Osteoblast (primary cell): ENCODE measurements around the gene B4GALT5. TPM values are rescaled to one million over a fixed set of nuclear protein-coding genes. Genes with fewer than 3 reads are reported as not detected.

Source experiments
- DNase-seq: peaks from one replicate; pipeline ENCODE4 v3.0.0; 2011; ENCODE audit warnings: low spot score, mixed read lengths; ENCODE audit not compliant: insufficient read length; ENCODE audit errors: missing footprints
- H2AFZ ChIP-seq: 2 replicates; pipeline ENCODE4 v1.6.0; 2011; ENCODE audit warnings: mild to moderate bottlenecking, low read length
- H3K27ac ChIP-seq: 2 replicates; pipeline ENCODE4 v1.5.1; 2011; ENCODE audit warnings: mild to moderate bottlenecking, low read depth, low read length, moderate library complexity
- H3K27me3 ChIP-seq: 2 replicates; pipeline ENCODE4 v1.6.0; 2012; ENCODE audit warnings: mild to moderate bottlenecking, control low read depth, inconsistent platforms, low read length, moderate library complexity; ENCODE audit not compliant: insufficient read depth
- H3K36me3 ChIP-seq: 2 replicates; pipeline ENCODE4 v1.5.1; 2011; ENCODE audit warnings: mild to moderate bottlenecking, low read length, control low read depth, moderate library complexity; ENCODE audit not compliant: insufficient read depth
- H3K4me1 ChIP-seq: 2 replicates; pipeline ENCODE4 v1.5.1; 2011; ENCODE audit warnings: mild to moderate bottlenecking, low read length, control low read depth, moderate library complexity; ENCODE audit not compliant: insufficient read depth
- H3K4me2 ChIP-seq: 2 replicates; pipeline ENCODE4 v1.6.0; 2011; ENCODE audit warnings: mild to moderate bottlenecking, low read length; ENCODE audit not compliant: insufficient read depth
- H3K4me3 ChIP-seq: fragments of 200-600 bp; sonication (generic); 3 replicates; pipeline ENCODE4 v1.5.1; 2012; ENCODE audit warnings: mild to moderate bottlenecking, low read length, inconsistent platforms; ENCODE audit not compliant: insufficient read depth
- H3K79me2 ChIP-seq: 2 replicates; pipeline ENCODE4 v1.6.0; 2012; ENCODE audit warnings: mild to moderate bottlenecking, low read length, control low read depth, inconsistent platforms; ENCODE audit not compliant: insufficient read depth
- H3K9me3 ChIP-seq: 2 replicates; pipeline ENCODE4 v1.5.1; 2011; ENCODE audit warnings: low read depth, low read length, control low read depth
- H4K20me1 ChIP-seq: 2 replicates; pipeline ENCODE4 v1.6.0; 2012; ENCODE audit warnings: mild to moderate bottlenecking, low read length, control low read depth; ENCODE audit not compliant: insufficient read depth
- total RNA-seq: library from RNA; depleted of rRNA; stranded (reverse); fragments of >200 nt; gene quantifications from 2 replicates; pipeline ENCODE4 v1.2.3, GENCODE V29; 2012
- TF ChIP-seq, protein P1 (sequence below): IDR thresholded peaks from 2 replicates; pipeline ENCODE4 v1.5.1; 2011; ENCODE audit warnings: mild to moderate bottlenecking, low read depth, low read length, moderate library complexity; ENCODE audit errors: extremely low read depth

B4GALT5 gene
- total RNA-seq, 1 donor, result 35.8 TPM

DNA sequence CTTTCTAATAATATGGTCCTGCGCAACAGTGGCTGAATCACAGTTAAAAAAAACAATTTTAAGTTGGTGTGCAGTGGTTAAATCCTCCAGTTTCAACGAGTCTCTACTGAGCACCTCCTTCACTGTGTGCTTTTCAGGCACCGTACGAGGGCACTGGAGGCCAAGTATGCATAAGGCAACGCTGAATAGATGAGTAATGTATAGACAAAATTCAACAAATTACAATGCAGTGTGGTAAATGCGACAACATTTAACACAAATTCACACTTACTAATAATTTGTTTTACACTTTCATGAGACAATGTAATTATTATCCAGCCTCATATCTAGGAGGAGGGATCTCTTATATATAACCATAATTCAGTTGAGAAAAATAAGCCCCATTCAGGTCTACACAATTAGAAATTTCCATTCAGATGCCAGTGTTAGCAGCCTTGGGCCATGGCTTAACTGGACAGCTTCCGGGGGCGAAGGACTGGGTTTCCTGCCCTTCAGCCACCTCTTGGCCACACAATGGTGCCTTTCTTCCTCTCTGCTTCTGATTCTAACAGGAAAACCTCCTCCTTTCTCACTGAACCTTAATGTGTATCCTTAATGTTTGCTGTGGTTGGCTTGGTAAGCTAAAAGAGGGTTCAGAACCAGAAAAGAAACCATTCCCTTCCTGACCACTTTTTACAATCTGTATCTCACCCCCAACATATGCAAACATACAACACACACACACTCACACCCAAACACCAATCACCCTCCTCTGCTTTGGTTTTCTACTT, 51.9 kb downstream of the B4GALT5 start:
- Histone ChIP-seq H4K20me1 (peaks cover 69% of the 10 kb centered on the region), H3K4me3 (no peak overlapping the region), H3K27ac (no peak overlapping the region), H2AFZ (no peak overlapping the region), H3K4me1 (peaks cover 29% of the 10 kb centered on the region), H3K79me2 (peaks cover 88% of the 10 kb centered on the region), H3K9me3 (no peaks in the 10 kb centered on the region), H3K4me2 (no peak overlapping the region), H3K27me3 (no peaks in the 10 kb centered on the region), H3K36me3 (no peaks in the 10 kb centered on the region)
- TF ChIP-seq, protein P1, sequence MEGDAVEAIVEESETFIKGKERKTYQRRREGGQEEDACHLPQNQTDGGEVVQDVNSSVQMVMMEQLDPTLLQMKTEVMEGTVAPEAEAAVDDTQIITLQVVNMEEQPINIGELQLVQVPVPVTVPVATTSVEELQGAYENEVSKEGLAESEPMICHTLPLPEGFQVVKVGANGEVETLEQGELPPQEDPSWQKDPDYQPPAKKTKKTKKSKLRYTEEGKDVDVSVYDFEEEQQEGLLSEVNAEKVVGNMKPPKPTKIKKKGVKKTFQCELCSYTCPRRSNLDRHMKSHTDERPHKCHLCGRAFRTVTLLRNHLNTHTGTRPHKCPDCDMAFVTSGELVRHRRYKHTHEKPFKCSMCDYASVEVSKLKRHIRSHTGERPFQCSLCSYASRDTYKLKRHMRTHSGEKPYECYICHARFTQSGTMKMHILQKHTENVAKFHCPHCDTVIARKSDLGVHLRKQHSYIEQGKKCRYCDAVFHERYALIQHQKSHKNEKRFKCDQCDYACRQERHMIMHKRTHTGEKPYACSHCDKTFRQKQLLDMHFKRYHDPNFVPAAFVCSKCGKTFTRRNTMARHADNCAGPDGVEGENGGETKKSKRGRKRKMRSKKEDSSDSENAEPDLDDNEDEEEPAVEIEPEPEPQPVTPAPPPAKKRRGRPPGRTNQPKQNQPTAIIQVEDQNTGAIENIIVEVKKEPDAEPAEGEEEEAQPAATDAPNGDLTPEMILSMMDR, result no peak
- no peak for DNase-seq

DNA sequence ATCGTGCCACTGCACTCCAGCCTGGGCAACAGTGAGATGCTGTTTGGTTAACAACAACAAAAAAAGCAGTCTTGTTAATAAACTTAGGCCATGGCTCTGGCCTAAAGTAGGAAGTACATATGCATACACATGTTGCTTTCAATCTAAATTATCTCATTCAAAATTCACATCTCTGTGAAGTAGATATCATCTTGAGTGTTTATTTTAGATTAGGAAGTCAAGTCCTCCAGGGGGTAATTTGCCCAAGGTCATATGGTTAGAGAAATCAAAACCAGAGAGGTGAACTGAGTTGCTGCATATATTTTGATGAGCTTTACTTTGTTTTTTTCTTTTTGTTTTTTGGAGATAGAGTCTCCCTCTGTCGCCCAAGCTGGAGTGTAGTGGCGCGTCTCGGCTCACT, 52.8 kb downstream of the B4GALT5 start:
- peaks cover 80% of the 10 kb centered on the region for H3K79me2 ChIP-seq
- peaks cover 62% of the 10 kb centered on the region for H4K20me1 ChIP-seq
- H3K4me1 ChIP-seq, result peaks cover 33% of the 10 kb centered on the region
- H3K4me3 ChIP-seq, result no peak overlapping the region
- no peaks in the 10 kb centered on the region for H3K9me3 ChIP-seq
- DNase-seq, result no peak
- no peaks in the 10 kb centered on the region for H3K36me3 ChIP-seq
- TF ChIP-seq, protein P1, result no peak
- H2AFZ ChIP-seq, result no peak overlapping the region
- no peak overlapping the region for H3K27ac ChIP-seq
- no peak overlapping the region for H3K4me2 ChIP-seq
- H3K27me3 ChIP-seq, result no peaks in the 10 kb centered on the region

DNA sequence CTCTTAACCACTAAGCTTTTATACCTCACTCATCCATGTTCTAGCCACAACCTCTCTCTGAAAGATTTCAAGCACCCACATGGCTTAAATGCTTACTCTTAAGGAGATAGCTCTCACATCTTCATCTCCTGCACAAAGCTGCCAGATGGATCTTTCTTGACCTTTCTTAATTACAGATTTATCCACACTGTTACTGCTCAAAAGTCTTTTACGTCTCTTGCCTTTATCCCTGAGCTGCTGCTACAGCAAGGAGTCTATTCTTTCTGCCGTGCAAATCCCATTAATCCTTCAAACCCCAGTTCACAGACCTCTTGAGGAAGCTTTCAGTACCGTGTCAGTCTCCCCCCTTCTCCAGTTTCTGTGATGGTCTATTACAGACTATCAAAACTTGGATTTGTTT, 54.6 kb downstream of the B4GALT5 start:
- Histone ChIP-seq H3K9me3 (no peaks in the 10 kb centered on the region), H3K79me2 (peaks cover 63% of the 10 kb centered on the region), H3K4me3 (no peak overlapping the region), H3K27me3 (no peaks in the 10 kb centered on the region), H3K27ac (no peak overlapping the region), H3K36me3 (peaks cover 9% of the 10 kb centered on the region), H3K4me1 (peaks cover 33% of the 10 kb centered on the region), H3K4me2 (no peak overlapping the region), H2AFZ (no peak overlapping the region), H4K20me1 (peaks cover 51% of the 10 kb centered on the region)
- TF ChIP-seq, protein P1, result no peak
- DNase-seq, result no peak

- no peak overlapping the region for H3K4me3 ChIP-seq
- TF ChIP-seq, protein P1, result no peak
- no peak overlapping the region for H2AFZ ChIP-seq
- peaks cover 58% of the 10 kb centered on the region for H3K79me2 ChIP-seq
- H3K4me2 ChIP-seq, result no peak overlapping the region
- peaks cover 49% of the 10 kb centered on the region for H4K20me1 ChIP-seq
- H3K9me3 ChIP-seq, result no peaks in the 10 kb centered on the region
- H3K4me1 ChIP-seq, result peaks cover 33% of the 10 kb centered on the region
- H3K36me3 ChIP-seq, result peaks cover 15% of the 10 kb centered on the region
- DNase-seq, result no peak
- H3K27ac ChIP-seq, result no peak overlapping the region
- H3K27me3 ChIP-seq, result no peaks in the 10 kb centered on the region
These were observed 55.2 kb downstream of the B4GALT5 start for GRCh38 chr20:49658508-49658907.
